ENCODE results near the gene NAPA.

GRCh38 chr19:47544075-47544474, 29.2 kb upstream of the NAPA start:
- no peak for TF ChIP-seq POLR2A (IDR thresholded peaks at IDR 0.05)
- no peak for TF ChIP-seq CTCF (IDR thresholded peaks at IDR 0.05)
